NK-92 (cell line): Measurements from ENCODE around the gene KLF12.

ENCODE experiments used
- DNase-seq: peaks from one replicate; lab custom pipeline; 2025; ENCODE audit not compliant: unreplicated experiment; lab: John Stamatoyannopoulos, UW

Gene KLF12

DNA sequence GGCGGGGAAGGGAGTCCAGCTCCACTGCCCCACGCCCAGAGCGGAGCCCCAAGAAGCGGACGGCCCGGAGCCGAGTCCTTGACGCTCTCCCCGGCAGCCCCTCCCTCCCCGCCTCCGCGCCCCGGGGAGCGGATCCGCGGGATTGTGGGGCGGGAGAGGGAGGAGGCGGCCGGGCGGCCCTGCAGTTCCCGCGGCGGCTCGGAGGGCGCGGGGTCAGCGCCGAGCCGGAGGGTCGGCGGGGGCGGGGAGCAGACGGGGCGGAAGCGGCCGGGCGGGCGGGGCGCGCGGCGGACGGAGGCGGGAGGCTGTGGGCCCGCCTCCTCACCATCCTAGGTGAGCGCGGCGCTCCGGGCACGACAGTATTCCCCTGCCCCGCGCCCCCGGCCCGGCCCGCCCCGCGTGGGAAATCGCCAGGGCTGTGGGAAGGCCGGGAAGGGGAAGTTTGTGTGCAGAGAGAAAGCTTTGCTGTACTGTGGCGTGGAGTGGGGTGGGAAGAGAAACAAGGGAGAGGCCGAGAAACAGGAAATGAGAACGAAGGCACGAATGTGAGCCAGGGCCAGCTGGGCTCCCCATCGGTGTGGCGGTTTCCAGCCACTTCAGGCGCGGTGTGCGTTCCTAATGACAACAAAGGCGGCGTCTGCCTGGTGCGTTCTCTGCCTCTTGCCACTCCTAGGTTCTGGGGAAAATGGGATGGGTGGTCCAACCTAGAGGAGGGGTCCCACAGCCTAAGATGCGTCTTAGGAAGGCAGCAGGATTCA is 1.3 kb upstream of the KLF12 start:
- DNase-seq, result no peak

GRCh38 chr13:74134777-74135325 is 647 bp upstream of the KLF12 start:
- DNase-seq, result no peak

GRCh38 chr13:74133657-74134201 is 475 bp downstream of the KLF12 start:
- DNase-seq, result peak; percentile 74

GRCh38 chr13:74132776-74133656 is 1.2 kb downstream of the KLF12 start:
- no peak for DNase-seq

- DNase-seq, result no peak
These were observed 1.9 kb downstream of the KLF12 start for GRCh38 chr13:74132152-74132775.

DNA sequence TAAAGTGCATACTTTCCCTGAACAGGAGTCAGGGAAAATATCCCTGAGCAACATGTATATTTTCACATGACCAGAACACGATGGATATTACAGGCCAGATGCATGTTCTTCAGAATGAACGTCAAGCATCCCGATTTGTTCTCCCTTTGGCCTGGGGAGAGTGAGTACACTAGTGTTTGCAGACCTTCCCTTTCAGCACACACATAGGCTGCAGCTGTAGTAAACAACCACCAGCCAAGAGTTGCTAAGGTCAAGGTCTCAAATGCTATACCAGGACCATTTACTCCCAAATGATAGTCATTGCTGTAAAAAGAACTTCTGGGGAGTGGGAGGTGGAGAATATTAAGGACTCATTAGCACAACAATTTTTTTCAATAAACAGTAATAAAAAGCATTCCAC is 3.0 kb downstream of the KLF12 start:
- no peak for DNase-seq

DNA sequence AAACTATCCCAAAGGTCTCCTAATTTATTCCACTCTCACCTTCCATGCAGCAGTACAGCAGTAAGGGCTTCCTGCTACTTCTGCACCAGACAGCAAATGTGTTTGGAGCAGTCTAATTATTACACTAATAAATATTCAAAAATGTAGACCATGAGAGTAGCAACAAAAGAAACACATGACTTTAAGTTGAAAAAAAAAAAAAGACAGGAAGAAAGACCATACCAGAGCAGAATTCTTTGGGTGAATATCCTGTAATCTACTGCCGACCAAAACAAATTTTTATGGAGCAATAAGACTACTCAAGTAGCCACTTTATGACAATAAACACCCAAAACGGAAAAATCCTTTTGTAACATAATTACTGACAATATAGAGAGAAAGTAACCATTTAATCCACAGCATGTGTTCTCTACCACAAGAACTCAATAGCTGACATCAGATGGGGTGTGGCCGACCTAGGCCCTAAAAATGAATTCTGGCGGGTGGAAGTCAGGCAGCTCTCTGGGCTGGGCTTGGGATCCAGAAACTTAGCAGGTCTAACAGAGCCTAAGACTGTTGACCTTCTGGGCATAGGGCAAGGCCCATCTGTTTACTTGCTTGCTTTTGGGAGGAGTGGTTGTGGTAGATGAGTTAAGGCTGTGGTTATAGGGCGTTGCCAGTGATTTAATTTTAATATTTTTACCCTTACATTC is 4.6 kb downstream of the KLF12 start:
- no peak for DNase-seq

DNA sequence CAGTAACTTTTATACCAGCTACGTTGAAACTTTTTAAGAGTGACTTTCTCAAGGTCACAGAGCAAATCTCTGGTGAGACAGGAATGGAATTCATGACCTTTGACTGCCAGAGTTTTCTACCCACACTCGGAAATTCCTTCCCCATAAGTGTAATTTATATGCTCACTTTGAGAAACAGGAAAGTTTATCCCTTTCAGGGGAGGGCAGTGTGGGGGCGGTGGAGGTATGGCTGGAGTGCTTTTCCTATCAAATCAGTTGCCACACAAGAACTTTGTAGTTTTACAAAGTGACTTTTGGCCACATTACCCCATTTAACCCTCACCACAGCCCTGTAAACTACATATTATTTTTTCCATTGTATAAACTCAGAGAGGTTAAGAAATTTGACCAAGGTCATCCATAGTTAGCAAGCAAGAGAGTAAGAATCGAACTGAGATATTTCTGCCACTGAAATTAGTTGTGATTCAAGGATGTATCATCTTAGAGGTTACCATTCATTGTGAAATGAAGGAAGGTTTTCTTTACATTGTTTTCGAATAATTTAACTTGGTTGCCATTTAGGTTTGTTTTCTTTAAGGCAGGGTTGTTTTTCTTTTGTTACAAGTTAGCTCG is 5.9 kb downstream of the KLF12 start:
- DNase-seq, result no peak

DNA sequence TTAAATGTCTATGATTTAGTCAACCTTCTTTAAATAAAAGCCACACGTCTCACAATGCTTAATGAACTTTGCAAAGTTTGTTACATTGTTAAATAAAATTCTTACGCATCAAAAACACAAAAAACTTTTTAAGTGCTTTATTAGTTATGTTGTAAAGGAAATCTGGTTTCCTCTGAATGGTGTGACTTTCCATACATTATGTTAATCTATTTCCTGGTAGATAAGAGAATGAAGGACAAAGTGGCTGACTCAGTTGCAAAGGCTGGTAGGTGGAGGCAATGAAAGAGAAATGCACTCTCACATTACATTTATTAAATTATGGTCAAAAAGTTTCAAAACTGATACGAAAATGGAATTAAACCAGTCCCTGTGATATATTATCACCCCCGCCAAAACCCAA is 15.9 kb downstream of the KLF12 start:
- DNase-seq, result no peak

DNA sequence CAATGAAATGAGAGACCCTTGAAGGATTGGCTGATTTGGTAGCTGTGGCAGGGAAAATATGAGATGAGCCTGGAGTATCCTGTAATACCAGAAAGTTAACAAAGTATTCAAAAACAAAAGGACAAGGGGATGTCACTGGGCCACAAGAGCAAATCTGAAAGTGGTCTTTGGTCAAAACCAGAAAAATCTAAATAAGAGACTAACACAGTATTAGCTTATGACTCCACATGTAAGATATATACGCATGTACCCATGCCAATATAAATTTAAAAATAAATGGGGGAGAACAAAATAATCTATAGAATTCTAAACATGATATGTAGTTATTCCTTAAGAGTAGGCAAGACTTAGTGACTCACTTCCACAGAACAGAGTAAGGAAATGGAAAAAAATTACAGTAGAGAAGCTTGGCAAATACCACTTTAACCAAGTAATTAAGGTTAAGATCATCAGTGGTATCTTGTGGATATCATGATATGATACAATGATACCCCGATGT is 16.9 kb downstream of the KLF12 start:
- DNase-seq, result no peak

DNA sequence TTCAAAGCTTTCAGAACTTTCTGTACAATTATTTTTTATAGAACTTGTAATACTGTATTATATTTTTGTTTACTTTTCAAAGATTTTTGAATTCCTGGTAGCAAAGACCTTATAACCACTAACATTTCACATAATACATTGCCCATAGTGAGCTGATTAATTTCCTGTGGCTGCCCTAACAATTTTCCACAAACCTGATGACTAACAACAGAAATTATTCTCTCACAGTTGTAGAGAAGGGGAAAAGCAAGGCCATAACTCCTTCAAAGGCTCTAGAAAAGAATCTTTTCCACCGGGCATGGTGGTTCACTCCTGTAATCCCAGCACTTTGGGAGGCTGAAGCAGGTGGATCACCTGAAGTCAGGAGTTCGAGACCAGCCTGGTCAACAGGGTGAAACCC is 19.1 kb downstream of the KLF12 start:
- no peak for DNase-seq

DNA sequence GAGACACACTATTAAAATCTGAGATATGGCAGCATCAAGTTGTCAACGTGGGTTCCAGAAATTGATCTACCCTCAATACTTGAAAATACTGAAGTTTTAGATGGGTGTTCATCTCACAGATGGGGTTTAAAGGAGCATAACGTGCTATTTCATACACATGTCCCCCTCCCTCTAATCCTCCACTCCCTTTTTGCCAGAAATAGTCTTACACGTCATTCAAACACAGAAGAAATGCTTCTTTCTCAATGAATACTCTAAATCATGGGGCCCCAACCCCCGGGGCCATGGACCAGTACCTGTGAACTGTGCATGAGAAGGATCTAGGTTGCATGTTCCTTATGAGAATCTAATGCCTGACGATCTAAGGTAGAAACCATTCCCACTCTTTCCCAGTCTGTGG is 19.6 kb downstream of the KLF12 start:
- DNase-seq, result no peak

- no peak for DNase-seq
These were observed 20.0 kb downstream of the KLF12 start for GRCh38 chr13:74114202-74114601.

GRCh38 chr13:74111901-74112824 is 22.0 kb downstream of the KLF12 start:
- DNase-seq, result no peak

DNA sequence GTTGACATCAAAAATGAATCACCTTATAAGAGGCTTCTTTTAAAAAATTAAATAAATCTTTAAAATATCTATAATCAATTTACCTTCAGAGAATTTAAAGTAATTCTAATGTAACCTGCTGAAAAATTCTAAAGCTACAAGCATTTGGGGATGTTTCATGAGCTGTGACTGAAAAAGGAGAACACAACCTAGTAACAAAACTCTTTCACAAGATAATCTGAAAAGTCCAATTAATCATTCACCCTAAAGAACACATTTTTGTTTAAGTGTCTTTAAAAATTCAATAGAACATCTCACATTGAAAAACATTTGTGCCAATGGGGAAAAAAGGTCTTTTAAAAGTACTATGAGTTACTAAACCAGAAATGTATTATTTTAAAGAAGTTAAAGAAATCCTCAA is 22.8 kb downstream of the KLF12 start:
- DNase-seq, result no peak

GRCh38 chr13:74110053-74110452 is 24.2 kb downstream of the KLF12 start:
- DNase-seq, result no peak

DNA sequence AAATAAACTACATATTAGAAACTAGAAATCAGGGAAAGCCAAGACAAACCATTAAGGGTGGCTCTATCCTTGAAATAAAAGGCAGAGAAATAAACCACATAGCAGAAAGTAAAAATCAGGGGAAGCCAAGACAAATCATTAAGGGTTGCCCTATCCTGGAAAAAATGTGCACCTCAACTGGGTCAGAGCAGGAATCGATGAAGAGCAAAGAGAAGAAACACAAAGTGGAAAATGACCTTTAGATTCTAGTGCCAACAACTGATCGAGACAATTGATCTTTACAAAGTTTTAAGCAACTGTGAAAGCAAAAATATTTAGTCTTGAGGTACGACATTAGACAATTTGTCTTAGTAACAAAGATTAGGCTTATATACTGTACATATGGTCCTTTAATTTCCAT is 26.6 kb downstream of the KLF12 start:
- DNase-seq, result no peak

- DNase-seq, result no peak
These were observed 28.3 kb downstream of the KLF12 start for GRCh38 chr13:74105871-74106270.

GRCh38 chr13:74104661-74105275 is 29.4 kb downstream of the KLF12 start:
- no peak for DNase-seq
